ENCODE measurements around the gene ITPR2.
A peak's percentile ranks its signal among the peaks of the same experiment; 100 is the strongest.

Gene ITPR2

DNA sequence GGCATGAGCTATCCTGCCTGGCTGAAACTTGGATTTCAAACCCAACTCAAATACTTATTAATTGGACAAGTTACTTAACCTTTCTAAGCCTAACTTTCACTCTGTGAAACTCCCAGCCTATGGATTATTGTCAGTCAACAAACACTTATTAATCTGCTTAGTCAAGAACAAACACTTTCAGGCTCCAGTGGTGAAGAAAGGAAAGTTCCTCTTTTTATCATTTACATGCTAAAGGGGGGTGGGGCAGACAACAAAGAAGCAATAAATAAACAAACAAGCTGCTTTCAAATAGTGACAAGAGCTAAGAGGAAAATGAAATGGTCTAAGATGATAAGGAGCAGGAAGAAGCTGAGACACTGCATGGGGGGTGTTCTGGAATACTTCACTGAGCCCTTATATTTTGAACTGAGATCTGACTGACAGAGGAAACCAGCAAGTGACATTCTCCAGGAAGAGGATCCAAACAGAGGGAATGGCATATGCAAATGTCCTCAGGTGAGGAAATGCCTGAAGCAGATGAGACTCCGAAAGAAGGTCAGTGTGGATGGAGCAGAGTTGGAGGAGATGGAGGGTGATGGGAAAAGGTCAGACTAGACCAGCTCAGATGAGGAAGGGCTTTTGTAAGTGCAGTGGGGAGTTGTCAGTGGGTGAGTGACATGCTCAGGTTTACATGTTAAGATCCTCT lies 259.6 kb downstream of the ITPR2 start:
- Histone ChIP-seq H3K9ac (no peak overlapping the region), H3K4me1 (peaks cover 5 to 27% (median 8%) of the 10 kb centered on the region in 10 experiments; a peak in 19 of 20 replicates), H3K4me3 (no peak overlapping the region), H4K20me1 (no peaks in the 10 kb centered on the region), H3K27ac (no peak overlapping the region), H3K36me3 (peaks cover 0 to 55% (median 0%) of the 10 kb centered on the region in 11 experiments; a peak in 6 of 22 replicates), H3K9me3 (replicated peaks in 1 of 11) (no peaks in the 10 kb centered on the region), H3K27me3 (no peaks in the 10 kb centered on the region), H3K4me2 (peak overlapping the region in 2 of 11 experiments; percentile 31 to 51; a peak in 4 of 22 replicates)
- TF ChIP-seq Cebpa-rat (IDR thresholded peaks at IDR 0.05): no peak

DNA sequence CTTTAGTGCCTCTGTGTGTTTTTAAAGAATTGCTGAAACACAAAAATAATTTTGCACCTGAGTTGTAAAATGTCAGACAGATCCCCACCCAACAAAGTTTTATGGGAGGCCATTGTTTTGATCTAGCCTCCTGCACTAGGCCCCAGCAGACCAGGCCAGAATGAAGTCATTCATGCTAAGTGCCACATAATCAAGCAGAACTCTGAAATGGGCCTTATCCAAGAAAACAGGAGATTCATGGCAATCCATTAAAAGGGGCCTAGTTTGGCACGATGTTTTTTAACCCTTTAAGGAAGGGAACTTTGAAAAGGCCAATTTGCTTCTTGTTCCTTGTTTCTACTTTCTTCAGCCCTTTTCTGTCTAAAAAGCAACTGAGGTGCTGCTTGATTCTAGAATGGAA lies 260.9 kb downstream of the ITPR2 start:
- Histone ChIP-seq H3K9me3 (replicated peaks in 1 of 11) (no peaks in the 10 kb centered on the region), H3K4me1 (peaks cover 5 to 27% (median 8%) of the 10 kb centered on the region in 10 experiments; a peak in 19 of 20 replicates), H3K27me3 (no peaks in the 10 kb centered on the region), H3K4me3 (no peak overlapping the region), H4K20me1 (no peaks in the 10 kb centered on the region), H3K36me3 (peaks cover 0 to 46% (median 0%) of the 10 kb centered on the region in 11 experiments; a peak in 5 of 22 replicates), H3K9ac (no peak overlapping the region), H3K27ac (no peak overlapping the region), H3K4me2 (no peak overlapping the region)
- no peak for TF ChIP-seq Cebpa-rat (IDR thresholded peaks at IDR 0.05)

DNA sequence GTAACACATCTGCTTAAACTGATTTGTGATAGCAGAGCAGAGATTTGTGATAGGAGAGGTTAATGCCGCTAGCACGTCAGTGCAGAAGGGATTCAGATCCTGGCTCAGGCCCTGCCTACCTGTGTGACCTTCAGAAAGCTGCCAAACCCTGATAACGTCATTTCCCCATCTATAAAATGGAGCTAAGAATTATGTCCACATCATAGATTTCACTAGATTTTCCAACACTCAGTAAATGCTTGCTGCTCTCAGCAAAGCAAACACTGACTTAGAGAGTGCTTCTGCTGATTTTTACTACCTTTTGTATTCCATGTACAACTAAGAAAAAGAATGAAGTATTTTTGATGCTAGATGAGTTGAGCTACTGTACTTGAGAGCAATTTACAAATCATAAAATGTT lies 261.4 kb downstream of the ITPR2 start:
- Histone ChIP-seq H3K4me2 (no peak overlapping the region), H3K36me3 (peaks cover 0 to 40% (median 0%) of the 10 kb centered on the region in 11 experiments; a peak in 4 of 22 replicates), H3K9me3 (replicated peaks in 1 of 11) (no peaks in the 10 kb centered on the region), H3K4me1 (peaks cover 4 to 22% (median 7%) of the 10 kb centered on the region in 10 experiments; a peak in 19 of 20 replicates), H4K20me1 (no peaks in the 10 kb centered on the region), H3K27me3 (no peaks in the 10 kb centered on the region), H3K9ac (no peak overlapping the region), H3K4me3 (no peak overlapping the region), H3K27ac (no peak overlapping the region)
- no peak for TF ChIP-seq Cebpa-rat (IDR thresholded peaks at IDR 0.05)

DNA sequence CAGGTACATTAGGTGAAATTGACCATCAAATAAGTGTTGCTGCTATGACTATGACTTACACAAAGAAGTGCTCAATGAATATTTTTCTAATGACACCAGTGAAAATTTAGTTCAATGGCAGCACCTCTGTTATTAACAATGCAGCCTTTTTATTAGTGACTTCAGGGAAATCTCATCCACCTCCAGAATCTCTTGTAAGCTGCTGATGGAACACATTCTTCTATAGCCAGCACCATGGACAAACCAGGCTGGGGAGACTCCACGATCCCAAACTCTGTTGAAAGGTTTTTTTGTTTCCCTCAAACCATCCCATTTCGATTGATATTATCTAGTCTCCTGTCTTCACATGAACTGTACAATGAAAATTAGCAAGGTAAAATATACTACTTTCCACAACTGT lies 265.9 kb downstream of the ITPR2 start:
- TF ChIP-seq Cebpa-rat (IDR thresholded peaks at IDR 0.05): no peak
- no peaks in the 10 kb centered on the region for H4K20me1 ChIP-seq
- no peak overlapping the region for H3K4me2 ChIP-seq

DNA sequence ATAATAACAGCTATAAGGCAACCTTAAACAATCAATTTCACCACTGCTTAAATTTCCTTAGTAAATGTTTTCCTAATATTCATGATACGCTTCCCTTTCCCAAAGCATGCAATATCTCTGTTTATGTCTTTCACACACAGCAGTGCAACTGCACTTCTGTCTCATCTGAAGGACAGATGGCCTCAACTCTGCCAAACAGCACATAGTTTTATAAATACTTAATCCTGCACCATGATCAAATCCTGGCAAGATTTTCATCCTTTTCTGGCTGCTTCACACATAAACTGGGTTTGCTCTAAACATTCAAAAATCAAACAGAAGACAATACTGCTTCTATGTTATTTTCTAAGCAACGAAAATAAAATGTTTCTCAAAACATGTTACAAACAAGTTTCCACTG lies 266.3 kb downstream of the ITPR2 start:
- no peaks in the 10 kb centered on the region for H3K9me3 ChIP-seq (replicated peaks in 1 of 11)
- peaks cover 0 to 37% (median 0%) of the 10 kb centered on the region in 11 experiments; a peak in 3 of 22 replicates for H3K36me3 ChIP-seq
- H3K27me3 ChIP-seq: no peaks in the 10 kb centered on the region
- no peaks in the 10 kb centered on the region for H3K4me1 ChIP-seq
- H4K20me1 ChIP-seq: no peaks in the 10 kb centered on the region
- no peak for TF ChIP-seq Cebpa-rat (IDR thresholded peaks at IDR 0.05)
- H3K27ac ChIP-seq: no peak overlapping the region
- no peak overlapping the region for H3K9ac ChIP-seq
- H3K4me2 ChIP-seq: no peak overlapping the region
- no peak overlapping the region for H3K4me3 ChIP-seq

More for the DNA sequence above, 265.9 kb downstream of the ITPR2 start:
- H3K4me1 ChIP-seq: no peaks in the 10 kb centered on the region
- no peak overlapping the region for H3K9ac ChIP-seq
- H3K9me3 ChIP-seq (replicated peaks in 1 of 11): no peaks in the 10 kb centered on the region
- H3K36me3 ChIP-seq: peaks cover 0 to 37% (median 0%) of the 10 kb centered on the region in 11 experiments; a peak in 2 of 22 replicates
- H3K27me3 ChIP-seq: no peaks in the 10 kb centered on the region
- no peak overlapping the region for H3K4me3 ChIP-seq
- H3K27ac ChIP-seq: no peak overlapping the region

DNA sequence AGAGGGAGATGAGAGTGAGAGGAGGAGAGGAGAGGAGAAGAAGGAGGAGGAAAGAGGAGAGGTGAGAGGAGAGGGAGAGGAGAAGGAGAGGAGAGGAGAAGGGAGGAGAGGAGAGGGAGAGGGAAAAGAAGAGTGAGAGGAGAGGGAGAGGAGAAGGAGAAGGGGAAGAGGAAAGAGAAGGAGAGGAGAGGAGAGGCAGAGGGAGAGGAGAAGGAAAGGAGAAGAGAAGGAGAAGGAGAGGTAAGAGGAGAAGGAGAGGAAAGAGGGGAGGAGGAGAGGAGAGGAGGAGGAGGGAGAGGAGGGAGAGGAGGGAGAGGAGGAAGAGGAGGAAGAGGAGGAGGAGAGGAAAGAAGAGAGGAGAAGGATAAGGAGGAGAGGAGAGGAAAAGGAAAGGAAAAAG lies 266.8 kb downstream of the ITPR2 start:
- no peaks in the 10 kb centered on the region for H3K4me1 ChIP-seq

DNA sequence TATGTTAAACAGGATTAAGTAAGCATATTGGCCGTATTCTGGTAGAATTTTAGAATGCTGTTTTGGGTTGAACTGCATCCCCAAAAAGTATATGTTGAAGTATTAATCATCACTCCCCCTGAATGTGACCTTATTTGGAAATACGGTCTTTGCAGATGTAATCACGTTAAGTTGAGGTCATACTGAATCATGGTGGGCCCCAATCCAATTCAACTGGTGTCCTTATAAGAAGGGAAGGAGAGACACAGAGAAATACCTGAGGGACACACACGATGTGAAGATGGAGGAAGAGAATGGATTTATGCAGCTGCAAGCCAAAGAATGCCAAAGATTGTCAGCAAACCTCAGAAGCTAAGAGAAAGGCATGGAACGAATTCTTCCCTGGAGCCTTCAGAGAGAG lies 268.6 kb downstream of the ITPR2 start:
- no peak for TF ChIP-seq Cebpa-rat (IDR thresholded peaks at IDR 0.05)
- H3K9ac ChIP-seq: no peak overlapping the region

More for the DNA sequence above, 266.8 kb downstream of the ITPR2 start:
- H3K27me3 ChIP-seq: no peaks in the 10 kb centered on the region
- H3K36me3 ChIP-seq: peaks cover 0 to 38% (median 0%) of the 10 kb centered on the region in 11 experiments; a peak in 6 of 22 replicates
- H3K27ac ChIP-seq: no peak overlapping the region
- H3K9me3 ChIP-seq (replicated peaks in 1 of 11): no peaks in the 10 kb centered on the region
- no peak for TF ChIP-seq Cebpa-rat (IDR thresholded peaks at IDR 0.05)
- H3K4me2 ChIP-seq: no peak overlapping the region
- H3K9ac ChIP-seq: no peak overlapping the region
- no peaks in the 10 kb centered on the region for H4K20me1 ChIP-seq
- no peak overlapping the region for H3K4me3 ChIP-seq

DNA sequence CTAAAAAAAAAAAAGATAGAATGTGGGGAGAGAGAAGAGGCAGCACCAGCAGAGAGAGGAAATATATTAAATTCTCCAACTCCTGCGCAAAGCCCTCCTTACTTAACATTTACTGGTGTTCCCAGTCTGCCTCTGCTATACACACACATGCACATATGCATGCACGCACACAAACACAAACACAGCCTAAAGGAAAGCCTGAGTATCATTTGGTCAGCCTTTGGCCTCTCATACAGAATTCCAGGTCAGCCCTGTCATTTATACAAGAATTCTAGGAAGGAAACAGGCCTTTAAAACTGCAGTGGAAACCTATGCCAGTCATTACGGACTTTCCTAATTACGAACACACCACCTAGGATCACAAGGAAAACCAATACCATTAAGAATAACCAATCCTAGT lies 269.4 kb downstream of the ITPR2 start:
- H3K36me3 ChIP-seq: peaks cover 0 to 54% (median 0%) of the 10 kb centered on the region in 11 experiments; a peak in 6 of 22 replicates
- no peak overlapping the region for H3K4me3 ChIP-seq
- H3K4me1 ChIP-seq: no peaks in the 10 kb centered on the region
- no peaks in the 10 kb centered on the region for H3K27me3 ChIP-seq
- H3K4me2 ChIP-seq: no peak overlapping the region
- H3K27ac ChIP-seq: no peak overlapping the region
- no peak for TF ChIP-seq Cebpa-rat (IDR thresholded peaks at IDR 0.05)
- no peak overlapping the region for H3K9ac ChIP-seq
- no peaks in the 10 kb centered on the region for H3K9me3 ChIP-seq (replicated peaks in 1 of 11)
- no peaks in the 10 kb centered on the region for H4K20me1 ChIP-seq

More for the DNA sequence above, 268.6 kb downstream of the ITPR2 start:
- Histone ChIP-seq H4K20me1 (no peaks in the 10 kb centered on the region), H3K27me3 (no peaks in the 10 kb centered on the region), H3K4me1 (no peaks in the 10 kb centered on the region), H3K4me2 (no peak overlapping the region), H3K36me3 (peaks cover 0 to 46% (median 0%) of the 10 kb centered on the region in 11 experiments; a peak in 6 of 22 replicates), H3K9me3 (replicated peaks in 1 of 11) (no peaks in the 10 kb centered on the region), H3K27ac (no peak overlapping the region), H3K4me3 (no peak overlapping the region)

DNA sequence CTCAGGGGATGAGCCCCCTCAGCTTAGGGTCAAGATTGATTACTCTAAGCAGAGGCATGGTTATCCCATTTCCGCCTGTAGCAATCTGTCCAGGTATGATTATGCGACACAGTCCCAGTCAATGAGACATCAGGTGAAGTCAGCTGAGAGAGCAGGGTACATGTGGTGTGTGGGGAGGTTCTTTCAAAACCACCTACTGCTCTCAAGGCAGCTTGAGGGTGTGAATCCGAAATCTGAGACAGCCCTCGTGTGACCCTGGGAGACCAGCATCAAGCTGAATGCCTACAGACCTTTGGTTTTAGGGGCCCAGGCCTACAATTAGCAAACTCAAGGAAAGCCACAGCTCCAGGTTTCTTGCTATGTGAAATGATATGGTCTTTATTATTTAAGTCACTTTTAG lies 275.7 kb downstream of the ITPR2 start:
- H3K36me3 ChIP-seq: peaks cover 0 to 99% (median 4%) of the 10 kb centered on the region in 11 experiments; a peak in 9 of 22 replicates
- H3K4me2 ChIP-seq: no peak overlapping the region
- no peaks in the 10 kb centered on the region for H3K9me3 ChIP-seq (replicated peaks in 1 of 11)
- peaks cover 0 to 5% (median 0%) of the 10 kb centered on the region in 10 experiments; a peak in 1 of 20 replicates for H3K4me1 ChIP-seq
- H4K20me1 ChIP-seq: no peaks in the 10 kb centered on the region
- H3K27me3 ChIP-seq: no peaks in the 10 kb centered on the region
- no peak overlapping the region for H3K9ac ChIP-seq
- no peak overlapping the region for H3K27ac ChIP-seq
- no peak for TF ChIP-seq Cebpa-rat (IDR thresholded peaks at IDR 0.05)
- H3K4me3 ChIP-seq: no peak overlapping the region

DNA sequence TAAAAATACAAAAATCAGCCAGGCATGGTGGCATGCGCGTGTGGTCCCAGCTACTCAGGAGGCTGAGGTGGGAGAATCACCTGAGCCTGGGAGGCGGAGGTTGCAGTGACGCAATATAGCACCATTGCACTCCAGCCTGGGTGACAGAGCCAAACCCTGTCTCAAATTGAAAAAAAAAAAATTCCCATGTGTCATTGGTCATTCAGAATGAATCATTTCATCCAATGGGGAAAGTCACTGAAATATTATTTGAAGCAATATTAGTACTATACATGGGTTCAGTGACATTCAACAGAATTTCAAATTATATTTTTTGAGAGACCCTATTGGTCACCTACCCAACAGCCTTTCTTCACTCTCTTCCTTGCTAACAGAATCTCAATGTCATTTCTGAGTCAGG lies 276.1 kb downstream of the ITPR2 start:
- no peaks in the 10 kb centered on the region for H3K27me3 ChIP-seq
- no peak overlapping the region for H3K9ac ChIP-seq
- peaks cover 0 to 99% (median 4%) of the 10 kb centered on the region in 11 experiments; a peak in 9 of 22 replicates for H3K36me3 ChIP-seq
- H4K20me1 ChIP-seq: no peaks in the 10 kb centered on the region
- H3K9me3 ChIP-seq (replicated peaks in 1 of 11): no peaks in the 10 kb centered on the region
- H3K4me2 ChIP-seq: no peak overlapping the region
- no peak overlapping the region for H3K27ac ChIP-seq
- no peak for TF ChIP-seq Cebpa-rat (IDR thresholded peaks at IDR 0.05)
- H3K4me3 ChIP-seq: no peak overlapping the region
- peaks cover 0 to 5% (median 0%) of the 10 kb centered on the region in 10 experiments; a peak in 1 of 20 replicates for H3K4me1 ChIP-seq
